Panc1 (cell line): ENCODE results near the gene LCN6. TPM values are rescaled to one million over a fixed set of nuclear protein-coding genes. Genes with fewer than 3 reads are reported as not detected.

Experiments used
- ATAC-seq: fragments of 200-7000 bp; cut with Tn5 transposase; 2 replicates; pipeline ENCODE4 v1.9.1; 2020; ENCODE audit warnings: mild to moderate bottlenecking, moderate library complexity
- BruUV-seq: library from RNA; stranded (reverse); fragments of 400-500 nt; replicated peaks from 2 replicates; lab custom pipeline; 2021; lab: Mats Ljungman, UMichigan
- CTCF ChIA-PET: fragments of 300-600 bp; sonication (Branson Sonifier 250); formaldehyde crosslinking; loops from one replicate; lab custom pipeline; 2022; ENCODE audit warnings: antibody characterized with exemption; lab: Charles Lee
- POLR2A ChIA-PET: fragments of 300-600 bp; sonication (Branson Sonifier 250); formaldehyde crosslinking; loops from one replicate; lab custom pipeline; 2022; ENCODE audit warnings: antibody characterized with exemption; lab: Charles Lee
- DNase-seq: peaks from one replicate; pipeline ENCODE4 v3.0.0-alpha.2; 2010; ENCODE audit warnings: low read depth, low spot score
- H3K27ac ChIP-seq: 2 replicates; pipeline ENCODE4 v1.5.1; 2011; ENCODE audit warnings: mild to moderate bottlenecking, low read length, inconsistent platforms
- H3K27me3 ChIP-seq: fragments of 200-500 bp; sonication (Bioruptor generic); 2 replicates; pipeline ENCODE4 v1.6.0; 2014; ENCODE audit warnings: low read length, inconsistent platforms; ENCODE audit not compliant: control insufficient read depth, insufficient read depth
- H3K36me3 ChIP-seq: fragments of 200-500 bp; sonication (Bioruptor generic); 2 replicates; pipeline ENCODE4 v1.5.1; 2014; ENCODE audit warnings: inconsistent platforms, mild to moderate bottlenecking, low read length, moderate library complexity; ENCODE audit not compliant: control insufficient read depth, insufficient read depth
- H3K4me1 ChIP-seq: 2 replicates; pipeline ENCODE4 v1.5.1; 2011; ENCODE audit warnings: inconsistent platforms, mild to moderate bottlenecking, low read length, moderate library complexity; ENCODE audit not compliant: control insufficient read depth, insufficient read depth
- H3K4me3 ChIP-seq, 2 experiments: 2 replicates each; pipeline ENCODE4 v1.5.1; 2011 to 2012; ENCODE audit warnings: low read depth in 2 of 2, low read length in 2 of 2, mild to moderate bottlenecking in 2 of 2, inconsistent platforms in 1 of 2, moderate library complexity in 1 of 2
- H3K9me3 ChIP-seq: fragments of 200-500 bp; sonication (Bioruptor generic); 2 replicates; pipeline ENCODE4 v1.5.1; 2014; ENCODE audit warnings: low read depth, mild to moderate bottlenecking, inconsistent platforms, low read length, moderate library complexity; ENCODE audit not compliant: control insufficient read depth, insufficient read depth
- CTCF ChIP-seq: fragments of 450-650 bp; IDR thresholded peaks from 2 replicates; pipeline ENCODE4 v1.5.1; 2017; ENCODE audit warnings: mild to moderate bottlenecking
- POLR2AphosphoS5 ChIP-seq: IDR thresholded peaks from 2 replicates; pipeline ENCODE4 v1.6.1; 2012; ENCODE audit warnings: mild to moderate bottlenecking, low read depth, low read length, moderate library complexity
- REST ChIP-seq, 2 experiments: IDR thresholded peaks; 2 replicates each; pipeline ENCODE4 v1.6.1; 2011 to 2012; ENCODE audit warnings: low read depth in 2 of 2, control low read depth in 1 of 2, low read length in 1 of 2, mild to moderate bottlenecking in 1 of 2, moderate library complexity in 1 of 2; ENCODE audit not compliant: insufficient read depth in 1 of 2
- SIN3A ChIP-seq: IDR thresholded peaks from 2 replicates; pipeline ENCODE4 v1.6.1; 2012; ENCODE audit warnings: low read depth, mild to moderate bottlenecking, low read length, moderate library complexity, borderline replicate concordance; ENCODE audit not compliant: insufficient read depth
- TCF7L2 ChIP-seq: IDR thresholded peaks from 2 replicates; pipeline ENCODE4 v1.6.1; 2011; ENCODE audit warnings: mild to moderate bottlenecking, low read depth, low read length, inconsistent platforms
- in situ Hi-C: cut with HindIII; loops from 2 replicates; pipeline ENCODE4 v1.10.0; 2016; ENCODE audit warnings: low sequenced_read_pairs, low pct_unique_long_range_greater_than_20kb
- intact Hi-C: fragments of 100-400 bp; cut with micrococcal nuclease; formaldehyde crosslinking; loops from one replicate; pipeline ENCODE4 v1.10.0; 2022; ENCODE audit not compliant: unreplicated experiment
- total RNA-seq: library from RNA; stranded (reverse); gene quantifications from one replicate; pipeline ENCODE4 v1.2.1, GENCODE V29; 2021; ENCODE audit not compliant: unreplicated experiment

Gene LCN6
- total RNA-seq, 1 experiment from 2014 or later: not detected

GRCh38 chr9:136784997-136785361, 36.7 kb upstream of the LCN6 start:
- no peaks in the 10 kb centered on the region for H3K27me3 ChIP-seq
- no peaks in the 10 kb centered on the region for H3K9me3 ChIP-seq
- POLR2A ChIA-PET: no interaction called here
- H3K4me3 ChIP-seq: no peak overlapping the region
- no peak overlapping the region for H3K27ac ChIP-seq
- BruUV-seq: no TSS peak
- in situ Hi-C loops: no loop called here
- ATAC-seq: no peak
- TF ChIP-seq CTCF (no peak), REST (IDR thresholded peaks at IDR 0.05; ENCODE audit: insufficient read depth in 1 of 2, low read depth in 2 of 2, low read length in 1 of 2) (no peak), POLR2AphosphoS5 (no peak), TCF7L2 (no peak), SIN3A (no peak)
- peaks cover under 1% of the 10 kb centered on the region; the same call in 1 of the 2 replicates for H3K4me1 ChIP-seq
- intact Hi-C loops: no loop called here
- no peaks in the 10 kb centered on the region for H3K36me3 ChIP-seq
- CTCF ChIA-PET: no interaction called here
- no peak for DNase-seq

- no peak overlapping the region for H3K27ac ChIP-seq
- intact Hi-C loops (no loop called here), in situ Hi-C loops (no loop called here)
- no peak overlapping the region for H3K4me3 ChIP-seq
- no peaks in the 10 kb centered on the region for H3K27me3 ChIP-seq
- POLR2A ChIA-PET: no interaction called here
- CTCF ChIA-PET: no interaction called here
- H3K9me3 ChIP-seq: no peaks in the 10 kb centered on the region
- TF ChIP-seq CTCF: peak; percentile 72
- TF ChIP-seq REST (IDR thresholded peaks at IDR 0.05; ENCODE audit: insufficient read depth in 1 of 2, low read depth in 2 of 2, low read length in 1 of 2): no peak
- no peaks in the 10 kb centered on the region; the same call in 1 of the 2 replicates for H3K4me1 ChIP-seq
- DNase-seq (no peak), ATAC-seq (no peak)
- H3K36me3 ChIP-seq: no peaks in the 10 kb centered on the region
- no TSS peak for BruUV-seq
These were observed 36.1 kb upstream of the LCN6 start for GRCh38 chr9:136784249-136784996.
